HCT116 (cell line): Measurements from ENCODE around the gene ZNF532.

Source experiments
- POLR2AphosphoS5 ChIP-seq: IDR thresholded peaks from 2 replicates; pipeline ENCODE4 v1.6.1; 2011; ENCODE audit warnings: mild to moderate bottlenecking, low read depth, low read length, moderate library complexity
- SRF ChIP-seq: IDR thresholded peaks from 2 replicates; pipeline ENCODE4 v1.6.1; 2012; ENCODE audit warnings: low read depth
- TF ChIP-seq, protein P1 (sequence below), 3 experiments: fragments of 200-600 bp in 1 of 3; sonication (generic) in 1 of 3; IDR thresholded peaks in 2 of 3; conservative IDR thresholded peaks in 1 of 3; 2 replicates each; pipeline ENCODE4 v1.5.1; 2012 to 2017; ENCODE audit warnings: low read depth in 2 of 3, low read length in 2 of 3, antibody characterized with exemption in 1 of 3, borderline replicate concordance in 1 of 3, control low read depth in 1 of 3, mild to moderate bottlenecking in 1 of 3, mixed read lengths in 1 of 3, mixed run types in 1 of 3, moderate library complexity in 1 of 3; ENCODE audit not compliant: insufficient read depth in 1 of 3
- TF ChIP-seq, protein P2 (sequence below): IDR thresholded peaks from 2 replicates; pipeline ENCODE4 v1.6.1; 2012; ENCODE audit warnings: low read depth

DNA sequence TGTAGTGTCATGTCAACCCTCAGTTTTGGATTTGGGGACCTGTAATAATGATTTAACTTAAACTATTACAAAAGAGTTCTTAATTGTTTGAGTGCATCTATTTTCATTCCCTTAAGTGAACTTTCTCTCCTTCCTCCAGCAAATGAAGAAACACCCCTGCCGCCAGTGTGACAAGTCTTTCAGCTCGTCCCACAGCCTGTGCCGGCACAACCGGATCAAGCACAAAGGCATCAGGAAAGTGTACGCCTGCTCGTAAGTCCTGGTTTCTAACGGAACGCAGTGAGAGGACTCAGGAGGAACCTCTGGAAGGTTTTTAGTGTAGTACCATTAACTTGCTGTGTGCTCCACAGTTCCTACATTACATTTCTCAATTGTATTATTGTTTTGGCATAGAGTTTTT, 114.2 kb downstream of the ZNF532 start:
- TF ChIP-seq SRF, result no peak
- no peak for TF ChIP-seq POLR2AphosphoS5
- TF ChIP-seq, protein P1, sequence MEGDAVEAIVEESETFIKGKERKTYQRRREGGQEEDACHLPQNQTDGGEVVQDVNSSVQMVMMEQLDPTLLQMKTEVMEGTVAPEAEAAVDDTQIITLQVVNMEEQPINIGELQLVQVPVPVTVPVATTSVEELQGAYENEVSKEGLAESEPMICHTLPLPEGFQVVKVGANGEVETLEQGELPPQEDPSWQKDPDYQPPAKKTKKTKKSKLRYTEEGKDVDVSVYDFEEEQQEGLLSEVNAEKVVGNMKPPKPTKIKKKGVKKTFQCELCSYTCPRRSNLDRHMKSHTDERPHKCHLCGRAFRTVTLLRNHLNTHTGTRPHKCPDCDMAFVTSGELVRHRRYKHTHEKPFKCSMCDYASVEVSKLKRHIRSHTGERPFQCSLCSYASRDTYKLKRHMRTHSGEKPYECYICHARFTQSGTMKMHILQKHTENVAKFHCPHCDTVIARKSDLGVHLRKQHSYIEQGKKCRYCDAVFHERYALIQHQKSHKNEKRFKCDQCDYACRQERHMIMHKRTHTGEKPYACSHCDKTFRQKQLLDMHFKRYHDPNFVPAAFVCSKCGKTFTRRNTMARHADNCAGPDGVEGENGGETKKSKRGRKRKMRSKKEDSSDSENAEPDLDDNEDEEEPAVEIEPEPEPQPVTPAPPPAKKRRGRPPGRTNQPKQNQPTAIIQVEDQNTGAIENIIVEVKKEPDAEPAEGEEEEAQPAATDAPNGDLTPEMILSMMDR (IDR thresholded peaks at IDR 0.05 in 2 of 3, conservative IDR thresholded peaks at IDR 0.05 in 1 of 3; ENCODE audit: borderline replicate concordance in 1 of 3, insufficient read depth in 1 of 3, low read depth in 2 of 3, low read length in 2 of 3), result no peak
- TF ChIP-seq, protein P2, sequence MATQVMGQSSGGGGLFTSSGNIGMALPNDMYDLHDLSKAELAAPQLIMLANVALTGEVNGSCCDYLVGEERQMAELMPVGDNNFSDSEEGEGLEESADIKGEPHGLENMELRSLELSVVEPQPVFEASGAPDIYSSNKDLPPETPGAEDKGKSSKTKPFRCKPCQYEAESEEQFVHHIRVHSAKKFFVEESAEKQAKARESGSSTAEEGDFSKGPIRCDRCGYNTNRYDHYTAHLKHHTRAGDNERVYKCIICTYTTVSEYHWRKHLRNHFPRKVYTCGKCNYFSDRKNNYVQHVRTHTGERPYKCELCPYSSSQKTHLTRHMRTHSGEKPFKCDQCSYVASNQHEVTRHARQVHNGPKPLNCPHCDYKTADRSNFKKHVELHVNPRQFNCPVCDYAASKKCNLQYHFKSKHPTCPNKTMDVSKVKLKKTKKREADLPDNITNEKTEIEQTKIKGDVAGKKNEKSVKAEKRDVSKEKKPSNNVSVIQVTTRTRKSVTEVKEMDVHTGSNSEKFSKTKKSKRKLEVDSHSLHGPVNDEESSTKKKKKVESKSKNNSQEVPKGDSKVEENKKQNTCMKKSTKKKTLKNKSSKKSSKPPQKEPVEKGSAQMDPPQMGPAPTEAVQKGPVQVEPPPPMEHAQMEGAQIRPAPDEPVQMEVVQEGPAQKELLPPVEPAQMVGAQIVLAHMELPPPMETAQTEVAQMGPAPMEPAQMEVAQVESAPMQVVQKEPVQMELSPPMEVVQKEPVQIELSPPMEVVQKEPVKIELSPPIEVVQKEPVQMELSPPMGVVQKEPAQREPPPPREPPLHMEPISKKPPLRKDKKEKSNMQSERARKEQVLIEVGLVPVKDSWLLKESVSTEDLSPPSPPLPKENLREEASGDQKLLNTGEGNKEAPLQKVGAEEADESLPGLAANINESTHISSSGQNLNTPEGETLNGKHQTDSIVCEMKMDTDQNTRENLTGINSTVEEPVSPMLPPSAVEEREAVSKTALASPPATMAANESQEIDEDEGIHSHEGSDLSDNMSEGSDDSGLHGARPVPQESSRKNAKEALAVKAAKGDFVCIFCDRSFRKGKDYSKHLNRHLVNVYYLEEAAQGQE, result no peak
